DMS 273 treated with DMSO at 0.1 percent for 48 hours (cell line): ENCODE results near the gene ZNF331.

Experiments
- DNase-seq: peaks from one replicate; lab custom pipeline; 2025; lab: John Stamatoyannopoulos, UW

Gene ZNF331

GRCh38 chr19:53626976-53627375, 89.0 kb downstream of the ZNF331 start:
- DNase-seq: no peak
